HepG2 (cell line): Measurements from ENCODE around the gene NDN. TPM values are rescaled to one million over a fixed set of nuclear protein-coding genes. Genes with fewer than 3 reads are reported as not detected.

Experiments used
- ATAC-seq: fragments of 200-7000 bp; cut with Tn5 transposase; 3 replicates; pipeline ENCODE4 v1.9.1; 2020; ENCODE audit warnings: mild to moderate bottlenecking, moderate library complexity
- BruUV-seq: library from RNA; stranded (reverse); fragments of 400-500 nt; replicated peaks from 2 replicates; lab custom pipeline; 2021; lab: Mats Ljungman, UMichigan
- CTCF ChIA-PET: fragments of 300-600 bp; formaldehyde crosslinking; extraction: SDS; loops from one replicate; lab custom pipeline; 2021; ENCODE audit warnings: low total read pairs, inconsistent platforms, low intra/inter-chr PET ratio; lab: Yijun Ruan, JAX
- POLR2A ChIA-PET: fragments of 350-600 bp; sonication (Branson Sonifier 250); formaldehyde crosslinking; loops from one replicate; lab custom pipeline; 2020; ENCODE audit warnings: antibody characterized with exemption, inconsistent platforms; lab: Yijun Ruan, JAX
- DNase-seq: peaks from one replicate; pipeline ENCODE4 v3.0.0-alpha.2; 2015; ENCODE audit warnings: low spot score
- FAIRE-seq: peaks from 3 replicates; lab custom pipeline; 2011; peaks lifted over from hg19 to GRCh38; lab: Jason Lieb, UNC
- H2AFZ ChIP-seq: one replicate; pipeline ENCODE4 v1.6.1; 2011; ENCODE audit warnings: low read length, inconsistent platforms
- H3K27ac ChIP-seq: fragments of 300-600 bp; 3 replicates; pipeline ENCODE4 v1.8.0; 2011; ENCODE audit warnings: mixed run types, mild to moderate bottlenecking, mixed read lengths, low read length, inconsistent platforms; ENCODE audit not compliant: insufficient read depth; ENCODE audit errors: extremely low read length
- H3K27me3 ChIP-seq, 2 experiments: fragments of 200-600 bp in 1 of 2; 2 replicates in 1 of 2; 3 replicates in 1 of 2; pipeline versions ENCODE4 v1.6.0 to v1.8.0; 2011; ENCODE audit warnings: low read length in 2 of 2, mild to moderate bottlenecking in 2 of 2, moderate library complexity in 2 of 2, inconsistent platforms in 1 of 2; ENCODE audit not compliant: insufficient read depth in 2 of 2, control insufficient read depth in 1 of 2
- H3K36me3 ChIP-seq, 2 experiments: fragments of 200-600 bp in 1 of 2; replicated peaks in 1 of 2; 2 replicates in 1 of 2; 3 replicates in 1 of 2; pipeline versions ENCODE4 v1.5.1 to v1.8.0; 2011; ENCODE audit warnings: low read length in 2 of 2, inconsistent platforms in 1 of 2; ENCODE audit not compliant: insufficient read depth in 2 of 2, control insufficient read depth in 1 of 2
- H3K4me1 ChIP-seq: 2 replicates; pipeline ENCODE4 v1.5.1; 2012; ENCODE audit warnings: low read length, inconsistent platforms; ENCODE audit not compliant: insufficient read depth
- H3K4me2 ChIP-seq: 2 replicates; pipeline ENCODE4 v1.6.0; 2011; ENCODE audit warnings: low read depth, low read length, inconsistent platforms
- H3K4me3 ChIP-seq, 3 experiments: fragments of 200-600 bp in 1 of 3; sonication (generic), shearing (Covaris generic) in 1 of 3; replicated peaks in 1 of 3; 2 replicates each; pipeline ENCODE4 v1.5.1; 2011 to 2016; ENCODE audit warnings: low read length in 3 of 3, inconsistent platforms in 2 of 3, low read depth in 2 of 3, mild to moderate bottlenecking in 2 of 3, control low read depth in 1 of 3, mixed read lengths in 1 of 3; ENCODE audit not compliant: insufficient read depth in 1 of 3
- H3K79me2 ChIP-seq: one replicate; pipeline ENCODE4 v1.6.1; 2011; ENCODE audit warnings: low read length, inconsistent platforms; ENCODE audit not compliant: insufficient read depth
- H3K9ac ChIP-seq: 2 replicates; pipeline ENCODE4 v1.6.0; 2011; ENCODE audit warnings: mild to moderate bottlenecking, low read depth, low read length, inconsistent platforms; ENCODE audit not compliant: insufficient read depth
- H3K9me3 ChIP-seq: 2 replicates; pipeline ENCODE4 v1.5.1; 2012; ENCODE audit warnings: mild to moderate bottlenecking, low read length
- H4K20me1 ChIP-seq: 2 replicates; pipeline ENCODE4 v1.6.0; 2011; ENCODE audit warnings: inconsistent platforms, mild to moderate bottlenecking, low read length, moderate library complexity; ENCODE audit not compliant: insufficient read depth
- ARID4A ChIP-seq: sonication (generic); formaldehyde crosslinking; IDR thresholded peaks from 2 replicates; pipeline ENCODE4 v1.5.0; 2020; ENCODE audit warnings: mild to moderate bottlenecking, missing genetic modification reagents, borderline replicate concordance
- E2F1 ChIP-seq: sonication (generic); formaldehyde crosslinking; IDR thresholded peaks from 2 replicates; pipeline ENCODE4 v1.5.0; 2020; ENCODE audit warnings: missing genetic modification reagents
- ESRRA ChIP-seq: sonication (generic); formaldehyde crosslinking; IDR thresholded peaks from 2 replicates; pipeline ENCODE4 v1.5.1; 2020; ENCODE audit warnings: mild to moderate bottlenecking, low read depth, missing genetic modification reagents
- FOXA3 ChIP-seq: IDR thresholded peaks from 2 replicates; pipeline ENCODE4 v1.6.1; 2016; ENCODE audit warnings: missing genetic modification reagents, missing compliant biosample characterization
- IRX3 ChIP-seq: sonication (generic); formaldehyde crosslinking; IDR thresholded peaks from 2 replicates; pipeline ENCODE4 v1.8.1; 2023; ENCODE audit warnings: mild to moderate bottlenecking, low read depth, missing genetic modification reagents, borderline replicate concordance
- KDM3A ChIP-seq: IDR thresholded peaks from 2 replicates; pipeline ENCODE4 v1.6.1; 2018; ENCODE audit warnings: low read depth, missing compliant biosample characterization
- MAFF ChIP-seq: IDR thresholded peaks from 2 replicates; pipeline ENCODE4 v1.6.1; 2011; ENCODE audit warnings: low read depth, low read length, improper control_type of control experiment
- MAX ChIP-seq: IDR thresholded peaks from 2 replicates; pipeline ENCODE4 v1.6.1; 2012; ENCODE audit warnings: inconsistent platforms
- MED13 ChIP-seq: sonication (generic); formaldehyde crosslinking; IDR thresholded peaks from 2 replicates; pipeline ENCODE4 v1.5.0; 2020; ENCODE audit warnings: missing genetic modification reagents
- MYC ChIP-seq: sonication (generic); formaldehyde crosslinking; IDR thresholded peaks from 2 replicates; pipeline ENCODE4 v1.9.0; 2021; ENCODE audit warnings: missing genetic modification reagents, borderline replicate concordance
- NFYC ChIP-seq: IDR thresholded peaks from 2 replicates; pipeline ENCODE4 v1.6.1; 2016; ENCODE audit warnings: missing genetic modification reagents, missing compliant biosample characterization
- NR1H2 ChIP-seq: sonication (generic); formaldehyde crosslinking; IDR thresholded peaks from 2 replicates; pipeline ENCODE4 v1.8.1; 2022; ENCODE audit warnings: low read depth, missing genetic modification reagents, borderline replicate concordance
- NR2F6 ChIP-seq, 2 experiments: IDR thresholded peaks; 2 replicates each; pipeline ENCODE4 v1.6.1; 2016; ENCODE audit warnings: antibody characterized with exemption in 1 of 2, mild to moderate bottlenecking in 1 of 2
- PHB2 ChIP-seq: fragments of 450-650 bp; IDR thresholded peaks from 2 replicates; pipeline ENCODE4 v1.6.1; 2018; ENCODE audit not compliant: partially characterized antibody
- PPARG ChIP-seq: conservative IDR thresholded peaks from 2 replicates; pipeline ENCODE4 v1.6.1; 2016; ENCODE audit warnings: missing biosample characterization, missing genetic modification reagents
- SAP130 ChIP-seq: IDR thresholded peaks from 2 replicates; pipeline ENCODE4 v1.6.1; 2016; ENCODE audit warnings: low read depth
- SPEN ChIP-seq: sonication (generic); formaldehyde crosslinking; IDR thresholded peaks from 2 replicates; pipeline ENCODE4 v1.5.1; 2020; ENCODE audit warnings: low read depth, mild to moderate bottlenecking, missing genetic modification reagents
- ZMYM3 ChIP-seq: sonication (generic); formaldehyde crosslinking; IDR thresholded peaks from 2 replicates; pipeline ENCODE4 v1.5.1; 2020; ENCODE audit warnings: mild to moderate bottlenecking, missing genetic modification reagents
- ZNF331 ChIP-seq: sonication (generic); formaldehyde crosslinking; IDR thresholded peaks from 2 replicates; pipeline ENCODE4 v1.4.0; 2020; ENCODE audit warnings: missing genetic modification reagents
- ZNF337 ChIP-seq: sonication (generic); formaldehyde crosslinking; IDR thresholded peaks from 2 replicates; pipeline ENCODE4 v1.5.1; 2020; ENCODE audit warnings: missing genetic modification reagents, low read depth, mild to moderate bottlenecking, borderline replicate concordance
- ZSCAN20 ChIP-seq: sonication (generic); formaldehyde crosslinking; IDR thresholded peaks from 2 replicates; pipeline ENCODE4 v1.4.0; 2020; ENCODE audit warnings: missing genetic modification reagents, mild to moderate bottlenecking, borderline replicate concordance
- WGBS: methylation state at CpG from one replicate; pipeline ENCODE4 v1.1.6; 2017; ENCODE audit warnings: low lambda C conversion rate; 5-methylcytosine and 5-hydroxymethylcytosine counted together
- in situ Hi-C: cut with HindIII; loops from 2 replicates; pipeline ENCODE4 v1.10.0; 2017; ENCODE audit warnings: low pct_unique_long_range_greater_than_20kb; ENCODE audit not compliant: extremely low pct_ligation_motif_present
- intact Hi-C: fragments of 100-400 bp; cut with micrococcal nuclease; formaldehyde crosslinking; loops from one replicate; pipeline ENCODE4 v1.10.0; 2022; ENCODE audit not compliant: unreplicated experiment
- polyA plus RNA-seq, 8 experiments: library from polyadenylated mRNA; depleted of rRNA in 3 of 8; stranded (reverse) in 7 of 8; unstranded in 1 of 8; fragments of >200 nt; fragmentation: Illumina TruSeq in 4 of 8; extraction: Trizol in 4 of 8; gene quantifications; 2 replicates each; pipeline versions ENCODE4 v1.2.1 to v1.2.3, GENCODE V29; 2011 to 2016; ENCODE audit warnings: low read depth in 4 of 8, missing spikeins in 1 of 8, mixed read lengths in 1 of 8; ENCODE audit not compliant: insufficient read depth in 1 of 8
- total RNA-seq, 5 experiments: library from RNA; depleted of rRNA; stranded (reverse); fragments of >200 nt; fragmentation: Illumina TruSeq; extraction: Trizol; gene quantifications; 2 replicates each; pipeline ENCODE4 v1.2.3, GENCODE V29; 2016; ENCODE audit warnings: low read depth in 1 of 5

The NDN gene
- total and polyA plus RNA-seq, 2 of the 13 experiments (the other 11 are each of a cell fraction or from before 2014, with no cell fraction given): 0.03 TPM; not detected in 1

- TF ChIP-seq ESRRA: no peak
- no peak for TF ChIP-seq NFYC
- no peak for TF ChIP-seq SPEN
- TF ChIP-seq PPARG (CRISPR knock-in tag): no peak
- TF ChIP-seq IRX3 (CRISPR knock-in tag): no peak
- no peak for TF ChIP-seq ZNF337 (CRISPR knock-in tag)
Observed at GRCh38 chr15:23687143-23687470, at the start of gene NDN (continued).

- Histone ChIP-seq H3K4me3 (no peak overlapping the region), H3K4me2 (no peak overlapping the region), H3K9me3 (no peaks in the 10 kb centered on the region; the same call in 1 of the 2 replicates), H3K9ac (no peak overlapping the region), H3K27ac (no peak overlapping the region), H3K27me3 (no peaks in the 10 kb centered on the region), H2AFZ (no peak overlapping the region), H4K20me1 (no peaks in the 10 kb centered on the region), H3K4me1 (no peaks in the 10 kb centered on the region), H3K36me3 (no peaks in the 10 kb centered on the region), H3K79me2 (no peaks in the 10 kb centered on the region)
- FAIRE-seq: no peak
- no peak for DNase-seq
- no TSS peak for BruUV-seq
- 28% methylated on average over 5 of the region's 5 CpGs for WGBS
- CTCF ChIA-PET: no interaction called here
- ATAC-seq: no peak
- intact Hi-C loops: no loop called here
- POLR2A ChIA-PET: no interaction called here
- in situ Hi-C loops: no loop called here
- TF ChIP-seq SAP130 (CRISPR knock-in tag) (no peak), FOXA3 (CRISPR knock-in tag) (no peak), KDM3A (CRISPR knock-in tag) (no peak), MAFF (no peak), E2F1 (CRISPR knock-in tag) (no peak), PHB2 (no peak), NR2F6 (IDR thresholded peaks at IDR 0.05) (no peak), NR2F6 (CRISPR knock-in tag; IDR thresholded peaks at IDR 0.05) (no peak), MED13 (CRISPR knock-in tag) (no peak), ZSCAN20 (CRISPR knock-in tag) (no peak), ARID4A (CRISPR knock-in tag) (no peak), MYC (CRISPR knock-in tag) (no peak), NR1H2 (no peak), ZMYM3 (CRISPR knock-in tag) (no peak), ZNF331 (CRISPR knock-in tag) (no peak), MAX (no peak)
Observed at GRCh38 chr15:23736033-23736673, 49.0 kb upstream of the NDN start.
